GM12892 (cell line): ENCODE measurements around the gene KIF26B.

ENCODE experiments used
- POLR2A ChIP-seq: IDR thresholded peaks from 2 replicates; pipeline ENCODE4 v1.6.1; 2011; ENCODE audit warnings: low read depth, low read length, control low read depth
- POLR2AphosphoS5 ChIP-seq: IDR thresholded peaks from 2 replicates; pipeline ENCODE4 v1.6.1; 2011; ENCODE audit warnings: low read depth, low read length, control low read depth
- TAF1 ChIP-seq: IDR thresholded peaks from 2 replicates; pipeline ENCODE4 v1.6.1; 2011; ENCODE audit warnings: low read depth, mild to moderate bottlenecking, control low read depth, low read length, borderline replicate concordance

DNA sequence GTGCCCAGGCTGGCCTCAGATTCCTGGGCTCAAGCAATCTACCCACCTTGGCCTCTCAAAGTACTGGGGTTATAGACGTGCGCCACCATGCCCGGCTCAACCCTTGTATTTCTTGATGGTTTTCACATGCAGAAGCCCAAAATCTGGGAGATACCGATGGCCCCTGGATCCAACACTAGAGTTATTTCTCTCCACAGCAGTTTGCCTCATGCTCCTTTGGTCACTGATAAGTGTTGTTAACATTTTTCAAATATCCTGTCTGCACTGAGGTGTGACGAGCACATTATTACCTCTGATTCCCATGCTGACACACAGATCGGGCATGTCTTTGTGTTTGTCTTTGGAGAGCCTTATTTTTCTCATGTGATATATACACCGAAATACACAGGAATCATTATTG, 107.0 kb downstream of the KIF26B start:
- TF ChIP-seq TAF1 (no peak), POLR2A (no peak), POLR2AphosphoS5 (no peak)
